Inferior parietal cortex (tissue), 1 donor: Measurements from ENCODE around the gene STARD3.

ENCODE experiments used
- DNase-seq: peaks from one replicate; pipeline ENCODE4 v3.0.0-alpha.2; 2016; ENCODE audit errors: extremely low spot score

Gene STARD3

DNA sequence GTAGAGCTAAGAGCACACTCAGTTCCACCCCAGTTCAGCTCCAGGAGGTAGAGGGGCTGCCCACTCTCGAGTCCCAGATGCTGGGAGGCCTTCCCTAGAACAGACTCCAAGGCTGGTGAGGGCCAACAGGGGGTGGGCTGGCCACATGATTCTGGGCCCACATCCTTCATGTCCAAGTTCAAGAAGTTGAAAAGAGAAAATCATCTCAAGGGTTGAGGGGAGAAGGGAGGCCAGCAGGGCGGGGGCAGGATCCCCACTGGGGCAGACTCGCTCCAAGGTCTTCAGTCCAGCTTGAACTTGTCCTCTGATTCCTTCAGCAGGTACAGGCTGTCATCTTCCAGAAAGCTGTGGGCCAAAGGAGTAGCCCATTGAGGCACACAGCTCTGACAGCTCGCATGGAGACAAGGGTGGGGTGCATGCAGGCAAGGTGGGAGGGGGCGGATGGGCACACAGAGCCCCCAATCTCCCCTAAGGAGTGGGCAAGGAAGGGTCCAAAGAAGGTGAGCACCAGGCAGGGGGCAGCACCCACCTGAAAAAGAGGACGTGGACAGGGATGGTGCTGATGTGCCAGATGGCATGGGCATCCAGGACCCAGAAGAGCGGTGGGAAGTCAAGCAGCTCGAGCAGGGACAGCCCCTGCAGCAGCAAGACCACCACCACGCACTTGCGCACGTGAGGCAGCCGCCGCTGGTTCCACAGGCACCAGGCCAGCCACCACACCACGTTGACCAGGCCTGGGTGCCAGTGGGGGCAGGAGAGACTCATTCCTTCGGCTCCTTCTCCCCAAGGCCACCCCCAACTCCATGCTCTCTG lies 35.8 kb downstream of the STARD3 start:
- DNase-seq: no peak

DNA sequence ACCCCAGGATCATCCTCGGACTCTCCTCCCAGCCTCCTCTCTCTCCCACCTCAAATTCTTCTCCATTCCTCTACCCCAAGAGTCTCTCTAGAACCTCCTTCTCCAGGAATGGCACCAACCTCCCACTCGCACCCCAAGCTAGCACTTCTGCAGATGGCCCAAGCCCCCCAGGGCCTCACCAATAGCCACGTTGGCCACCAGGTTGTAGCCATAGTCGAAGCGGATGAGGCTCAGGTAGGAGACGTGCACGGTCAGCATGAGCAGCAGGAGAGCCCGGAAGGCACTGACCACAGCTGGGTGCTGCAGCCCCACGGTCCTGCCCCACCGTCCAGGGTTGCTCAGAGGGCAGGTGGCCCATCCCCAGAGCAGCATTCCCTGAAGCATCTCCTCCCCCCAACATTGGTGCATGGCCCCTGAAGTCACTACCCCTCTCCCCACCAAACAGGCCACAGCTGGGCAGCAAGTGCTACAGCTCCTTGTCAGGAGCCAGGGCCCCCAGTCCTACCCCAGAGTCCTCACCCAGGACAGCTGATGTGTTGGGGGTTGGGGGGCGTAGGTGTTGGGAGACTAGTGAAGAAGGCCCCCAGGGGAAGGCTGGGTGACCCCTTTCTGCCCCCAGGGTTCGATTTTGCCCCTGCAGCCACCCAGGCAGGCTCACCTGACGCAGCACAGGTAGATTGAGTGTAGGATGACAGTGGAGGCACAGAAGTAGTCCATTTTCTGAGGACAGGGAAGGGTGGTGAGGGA lies 36.6 kb downstream of the STARD3 start:
- no peak for DNase-seq

DNA sequence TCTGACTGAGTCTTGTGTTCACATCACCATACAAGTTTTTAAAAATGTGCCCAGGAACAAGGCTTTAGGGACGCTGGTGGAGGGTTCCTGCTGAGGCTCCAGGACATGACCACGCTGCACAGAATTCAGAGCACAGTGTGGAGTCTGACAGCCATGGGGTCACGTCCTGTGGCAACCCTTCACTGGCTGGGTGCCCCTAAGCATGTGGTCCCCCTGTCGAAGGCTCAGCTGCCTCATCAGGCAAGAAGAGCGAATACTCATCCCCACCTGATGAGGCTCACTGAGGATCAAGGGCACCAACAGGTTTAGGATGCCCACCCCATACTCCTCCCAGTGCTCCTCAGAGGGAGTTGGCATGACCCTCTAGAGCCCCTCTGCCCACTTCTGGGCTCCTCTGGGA lies 37.2 kb downstream of the STARD3 start:
- DNase-seq: no peak

DNA sequence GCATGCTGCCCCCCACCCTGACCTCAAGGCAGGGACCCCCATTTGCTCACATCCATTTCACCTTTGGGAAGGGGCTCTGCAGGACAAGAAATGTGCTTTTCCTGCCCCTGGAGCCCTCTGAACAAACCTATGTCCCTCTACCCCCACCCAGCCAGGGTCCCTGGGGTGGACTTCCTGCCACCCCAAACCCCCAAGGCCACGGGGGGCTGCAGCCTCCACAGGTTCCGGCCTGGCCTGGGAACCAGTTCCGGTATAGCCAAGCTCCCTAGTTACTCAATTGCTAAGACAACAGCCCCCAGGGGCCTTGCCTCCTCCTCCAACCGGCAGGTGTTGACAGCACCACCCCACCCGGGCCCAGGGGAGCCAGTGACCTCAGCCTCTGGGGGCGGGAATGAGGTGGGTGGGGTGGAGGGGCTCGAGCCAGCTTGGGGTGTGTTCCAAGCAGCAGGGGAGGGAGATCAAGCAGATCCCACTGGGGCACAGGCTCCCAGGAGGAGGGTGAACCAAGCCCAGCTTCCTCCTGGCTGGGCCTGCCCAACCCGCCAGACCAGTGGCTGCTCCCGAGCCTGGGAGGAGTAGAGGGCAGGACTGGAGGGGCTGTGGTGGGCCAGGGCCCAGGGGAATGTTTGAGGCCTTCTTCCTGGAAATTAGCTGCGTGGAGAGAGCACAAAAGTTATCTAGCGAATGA lies 37.9 kb downstream of the STARD3 start:
- no peak for DNase-seq

DNA sequence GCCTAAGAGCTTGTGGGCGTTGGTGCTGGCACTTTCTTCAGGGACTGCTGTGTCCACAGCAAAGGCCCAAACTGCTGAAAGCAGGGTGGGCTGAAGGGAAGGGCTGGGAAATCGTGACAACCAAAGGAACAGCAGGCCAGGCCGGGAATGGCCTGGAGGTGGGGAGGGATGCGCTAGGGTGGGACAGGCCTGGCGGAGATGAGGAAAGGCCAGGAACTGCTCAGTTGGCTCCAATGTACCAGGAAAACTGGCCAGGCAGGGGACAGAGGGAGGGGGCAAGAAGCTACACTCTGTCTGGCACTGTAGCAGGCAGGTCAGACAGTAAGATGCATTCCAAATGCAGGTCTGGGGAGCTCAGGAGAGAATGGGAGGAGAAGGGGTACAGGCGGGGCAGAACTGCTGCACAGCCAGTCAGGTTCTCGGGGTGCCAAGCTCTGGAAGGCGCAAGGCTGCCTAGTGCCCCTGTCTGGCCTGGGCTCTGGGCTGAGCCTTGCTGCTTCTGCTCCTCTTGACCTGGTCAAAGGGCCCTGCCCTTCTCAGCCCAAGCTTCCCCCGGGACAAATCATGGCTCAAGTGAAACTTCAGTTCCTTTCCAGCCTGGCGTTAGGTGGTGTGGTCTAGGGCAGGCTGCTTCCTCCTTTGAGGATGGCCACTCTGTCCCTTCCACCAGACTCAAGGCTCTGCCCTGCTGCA lies 38.6 kb downstream of the STARD3 start:
- DNase-seq: no peak

DNA sequence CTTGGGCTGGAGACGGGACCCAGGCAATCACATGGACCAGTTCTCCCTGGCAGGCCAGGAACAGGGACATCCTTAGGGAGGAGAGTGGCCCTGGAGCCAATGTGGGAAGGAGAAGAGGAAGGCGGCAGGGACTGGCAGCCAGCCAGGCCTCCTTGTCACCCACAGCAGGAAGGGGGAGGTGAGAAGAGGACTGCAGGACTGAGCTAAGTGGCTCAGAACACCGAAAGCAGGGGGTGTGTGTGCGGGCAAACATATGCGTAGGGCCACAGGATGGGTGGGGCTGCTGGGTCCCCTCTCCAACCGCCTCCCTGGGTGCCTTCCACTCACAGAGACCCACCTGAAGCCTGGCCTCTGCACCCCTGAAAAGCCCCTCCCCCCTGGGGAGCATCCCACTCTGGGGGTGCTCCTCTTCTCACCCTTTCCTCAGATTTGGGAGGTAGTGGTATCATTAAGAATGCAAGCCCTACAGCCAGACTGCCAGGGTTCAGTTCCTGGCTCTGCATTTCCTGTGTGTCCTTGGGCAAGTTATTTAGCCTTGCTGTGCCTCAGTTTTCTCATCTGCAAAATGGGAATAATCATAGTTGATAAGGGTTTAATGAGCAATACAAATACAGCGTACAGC lies 39.4 kb downstream of the STARD3 start:
- DNase-seq: peak; percentile 60

DNA sequence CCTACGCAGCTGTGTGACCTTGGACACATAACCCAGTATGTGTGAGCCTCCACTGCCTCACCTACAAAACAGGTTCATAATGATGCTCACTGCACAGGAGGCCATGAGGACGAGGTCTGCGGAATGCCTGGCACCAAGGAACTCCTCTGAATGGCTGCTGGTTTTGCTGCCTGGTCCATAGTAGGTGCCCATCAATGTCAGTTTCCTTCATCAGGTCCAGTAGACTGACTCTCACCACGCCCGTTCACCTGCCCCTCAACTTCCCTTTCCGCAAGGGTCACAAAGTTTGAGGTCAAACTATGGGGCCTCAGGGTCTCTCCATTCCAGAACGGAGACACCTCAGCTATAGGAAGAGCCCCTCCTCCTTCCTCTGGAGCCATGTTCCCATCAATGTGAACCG lies 40.1 kb downstream of the STARD3 start:
- no peak for DNase-seq

DNA sequence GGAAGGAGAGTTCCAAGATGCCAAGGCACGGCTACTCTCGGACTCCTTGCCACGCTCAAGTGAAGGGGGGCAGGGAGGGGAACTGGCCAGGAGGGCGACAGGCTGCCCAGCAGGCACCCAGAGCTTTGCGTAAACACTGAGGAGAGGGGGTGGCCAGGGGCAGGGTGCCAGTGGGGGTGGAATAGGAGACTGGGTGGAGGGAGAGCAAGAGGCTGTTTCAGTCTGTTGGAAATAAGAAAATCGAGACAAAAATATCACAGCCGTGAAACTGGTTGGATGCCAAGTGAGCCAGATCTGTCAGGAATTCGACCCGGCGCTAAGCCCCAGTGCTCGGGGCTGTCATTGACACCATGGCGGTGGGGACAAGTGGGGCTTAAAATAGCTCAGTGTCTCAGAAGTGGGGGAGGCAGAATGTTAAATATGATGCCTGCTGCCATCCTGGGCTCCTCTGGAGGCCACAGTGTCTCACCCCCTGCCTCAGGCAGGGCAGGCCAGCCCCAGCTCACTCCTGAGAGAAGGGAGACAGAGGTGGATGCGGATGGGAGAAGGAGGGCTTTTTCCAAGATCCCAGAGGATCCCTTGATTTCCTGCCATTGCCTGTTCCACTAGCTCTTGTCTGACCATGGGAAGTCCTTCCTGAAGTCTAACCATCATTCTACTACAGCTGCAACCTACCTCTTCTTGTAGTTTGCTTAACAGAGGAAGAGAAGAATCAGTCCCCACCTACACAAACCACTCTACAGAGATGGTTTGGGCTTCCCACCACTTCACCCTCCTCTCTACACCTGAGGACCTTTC lies 40.8 kb downstream of the STARD3 start:
- no peak for DNase-seq

DNA sequence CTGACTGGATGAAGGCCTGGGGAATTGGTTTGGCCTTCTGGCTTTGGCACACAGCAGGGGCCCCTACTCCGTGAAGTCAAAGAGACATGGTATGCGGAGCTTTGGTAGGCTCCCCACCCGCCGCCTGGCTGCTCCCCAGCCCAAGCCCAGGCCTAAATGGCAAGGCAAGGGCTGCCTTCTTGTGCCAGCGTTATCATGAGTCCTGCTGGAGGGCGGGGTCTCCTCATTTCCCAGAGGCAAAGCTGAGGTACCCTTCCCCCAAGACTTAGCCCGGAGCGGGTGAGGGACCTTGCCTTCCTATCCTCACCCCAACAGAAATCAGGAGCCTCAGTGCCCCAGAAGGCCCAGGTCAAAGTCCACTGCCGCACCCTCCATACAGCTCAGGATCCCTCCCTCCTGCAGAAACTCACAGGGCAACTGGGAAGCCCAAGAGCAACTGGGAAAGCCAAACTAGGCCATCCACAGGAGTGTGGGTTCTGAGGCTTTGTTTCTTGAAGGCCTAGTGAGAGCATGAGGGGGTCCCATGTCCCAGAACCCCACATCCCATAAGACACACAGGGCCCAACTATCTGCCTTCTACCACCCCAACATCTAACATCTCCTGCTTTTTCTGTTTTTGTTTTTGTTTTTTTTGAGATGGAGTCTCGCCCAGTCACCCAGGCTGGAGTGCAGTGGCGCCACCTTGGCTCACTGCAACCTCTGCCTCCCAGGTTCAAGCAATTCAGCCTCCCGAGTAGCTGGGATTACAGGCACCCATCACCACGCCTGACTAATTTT lies 41.6 kb downstream of the STARD3 start:
- no peak for DNase-seq

DNA sequence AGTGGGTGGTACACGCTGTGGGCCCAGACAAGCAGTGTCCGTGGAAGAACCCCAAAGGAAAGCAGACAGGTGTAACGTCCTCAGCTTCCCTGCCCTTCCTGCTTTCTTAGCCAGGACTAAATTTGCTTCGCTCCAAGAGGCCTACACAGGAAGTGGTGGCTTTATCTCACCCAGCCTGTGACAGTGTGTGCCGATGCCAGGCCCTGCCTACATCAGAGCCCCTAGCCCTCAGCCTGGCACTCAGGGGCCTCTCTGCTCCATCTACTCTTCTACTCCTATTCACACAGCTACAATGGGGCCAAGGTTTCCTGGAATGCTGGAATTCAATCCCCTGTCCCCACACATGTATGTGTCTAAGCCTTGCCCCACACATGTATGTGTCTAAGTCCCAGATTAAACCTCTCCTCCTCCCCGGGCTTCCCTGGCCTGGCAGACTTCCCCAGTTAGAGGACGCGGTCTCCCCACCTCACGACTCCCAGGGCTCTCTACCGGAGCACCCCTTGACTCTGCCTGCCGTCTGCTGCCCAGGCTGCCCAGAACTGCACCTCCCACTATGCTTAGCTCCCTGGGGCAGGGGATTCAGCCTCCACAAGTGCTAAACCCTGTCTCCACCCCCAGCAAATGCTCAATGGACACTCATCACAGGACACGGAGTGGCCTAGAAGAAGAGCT lies 42.7 kb downstream of the STARD3 start:
- no peak for DNase-seq

DNA sequence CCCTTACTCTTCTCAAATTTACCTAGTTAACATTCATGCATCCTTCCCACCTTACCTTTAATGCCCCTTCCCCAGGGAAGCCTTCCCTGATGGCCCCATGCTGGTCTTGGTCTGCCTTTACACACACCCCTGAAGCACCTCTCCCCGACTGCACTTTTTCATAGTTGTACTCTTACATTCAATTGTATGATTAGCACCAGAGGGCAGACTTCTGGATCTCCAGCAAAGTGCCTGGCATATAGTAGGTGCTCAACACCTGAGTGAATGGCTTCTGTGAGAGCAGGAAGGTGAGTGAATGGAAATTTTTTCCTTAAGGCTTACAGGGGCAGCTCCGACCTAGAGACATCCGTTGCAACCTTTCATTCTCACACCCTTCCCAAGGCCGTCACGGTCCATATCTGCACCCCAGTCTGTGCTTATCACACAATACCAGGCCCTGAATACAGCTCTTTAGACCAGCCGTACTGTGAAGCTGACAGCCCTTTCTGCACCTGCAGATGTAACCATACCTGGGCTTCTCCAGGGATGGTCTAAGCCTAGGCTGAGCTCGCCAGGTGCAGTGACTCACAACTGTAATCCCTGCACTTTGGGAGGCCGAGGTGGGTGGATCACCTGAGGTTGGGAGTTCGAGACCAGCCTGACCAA lies 46.5 kb downstream of the STARD3 start:
- DNase-seq: no peak

DNA sequence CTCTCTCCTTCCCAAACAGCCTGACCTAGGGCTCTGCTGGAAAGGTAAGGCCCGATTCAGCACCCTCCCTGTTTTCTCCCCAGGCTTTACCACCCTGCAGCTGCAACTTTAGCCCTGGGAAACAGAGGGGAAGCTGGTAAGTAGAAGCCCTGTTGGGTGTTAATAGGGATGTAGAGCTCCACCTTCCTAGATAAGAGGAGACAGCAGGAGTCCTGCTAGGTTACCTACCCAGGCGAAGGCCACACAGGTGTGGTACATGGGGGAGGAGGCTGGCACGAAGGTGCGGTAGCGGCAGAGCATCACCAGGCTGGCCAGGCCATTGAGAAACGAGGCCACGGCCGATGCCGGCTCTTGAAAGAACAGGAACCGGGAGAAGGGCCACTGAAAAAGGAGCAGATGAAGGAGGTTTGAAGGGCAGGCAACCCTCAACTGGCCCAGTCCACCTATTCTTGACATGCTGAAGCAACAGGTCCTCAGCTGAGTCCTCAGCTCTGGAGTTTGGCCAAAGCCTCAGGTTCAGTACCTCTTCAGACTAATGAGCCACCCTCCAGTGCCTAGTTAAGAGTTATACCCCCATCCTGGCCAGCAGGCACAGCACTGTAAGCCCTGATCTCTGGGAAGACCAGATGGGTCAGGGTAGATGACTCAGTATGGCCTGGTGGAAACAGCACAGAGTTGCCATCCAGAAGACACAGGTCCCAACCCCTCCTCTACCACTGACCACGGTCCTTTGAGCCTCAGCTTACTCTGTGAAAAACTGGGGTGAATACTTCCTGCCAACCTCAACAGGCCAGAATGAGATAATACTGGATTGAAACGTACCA lies 47.6 kb downstream of the STARD3 start:
- DNase-seq: no peak

DNA sequence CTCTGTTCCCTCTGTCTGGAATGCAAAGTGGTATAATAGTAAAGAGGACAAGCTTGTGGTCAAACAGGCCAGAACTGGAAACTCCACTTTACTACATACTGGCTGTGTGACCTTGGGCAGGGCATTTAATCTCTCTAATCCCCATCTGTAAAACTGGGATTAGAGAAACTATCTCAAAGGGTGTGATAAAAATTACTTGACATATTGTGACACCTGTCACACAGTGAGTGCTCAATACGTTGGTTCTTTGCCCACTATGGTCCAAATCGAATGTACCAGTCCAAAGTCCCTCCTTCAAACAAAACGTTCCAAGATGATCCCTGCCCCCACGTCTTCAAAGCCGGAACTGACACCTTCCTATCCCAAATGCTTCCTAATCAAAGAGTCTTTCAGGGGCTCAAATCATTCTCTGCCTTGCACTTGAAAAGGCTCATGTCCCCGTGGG lies 50.2 kb downstream of the STARD3 start:
- no peak for DNase-seq

DNA sequence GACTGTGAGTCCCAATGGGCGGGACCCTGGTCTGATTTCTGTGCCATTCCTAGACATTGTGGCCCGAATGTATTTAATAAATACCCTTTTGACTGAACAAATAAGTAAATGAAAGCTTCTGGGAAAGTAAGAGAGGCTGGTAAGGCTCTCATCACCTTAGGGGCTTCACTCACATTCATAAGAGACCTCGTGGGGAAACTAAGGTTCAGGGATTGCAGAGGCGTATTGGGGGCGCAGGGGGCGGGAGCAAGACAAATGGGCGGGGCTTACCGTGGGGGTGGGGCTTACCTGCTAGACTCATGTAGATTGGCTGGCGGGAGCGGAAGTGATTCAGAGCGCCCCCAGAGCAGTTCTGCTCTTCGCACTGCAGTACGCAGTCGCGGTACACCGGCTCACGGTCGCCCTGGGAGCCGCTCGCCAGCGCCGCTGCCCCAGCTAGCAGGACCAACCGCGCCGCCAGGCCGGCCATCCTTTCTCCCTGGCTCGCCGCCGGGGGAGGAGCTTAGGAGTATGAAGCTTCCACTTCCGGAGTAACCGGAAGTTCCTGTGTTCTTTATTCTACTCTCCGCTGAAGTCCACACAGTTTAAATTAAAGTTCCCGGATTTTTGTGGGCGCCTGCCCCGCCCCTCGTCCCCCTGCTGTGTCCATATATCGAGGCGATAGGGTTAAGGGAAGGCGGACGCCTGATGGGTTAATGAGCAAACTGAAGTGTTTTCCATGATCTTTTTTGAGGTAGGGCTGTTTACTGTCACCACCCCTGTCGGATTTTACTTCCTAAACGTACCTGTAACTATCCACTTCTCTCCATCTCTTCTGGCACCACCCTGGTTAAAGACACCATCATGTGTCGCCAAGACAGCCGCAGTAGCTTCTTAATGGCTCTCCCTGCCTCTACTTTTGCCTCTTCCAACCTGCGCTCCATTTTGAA lies 50.9 kb downstream of the STARD3 start, which contains the start of gene PGAP3:
PGAP3 (minus strand) TSS at position 512 of the 929 bp plus-strand sequence; CDS start at position 469, 43 bp downstream.
- peak; percentile 96 for DNase-seq

DNA sequence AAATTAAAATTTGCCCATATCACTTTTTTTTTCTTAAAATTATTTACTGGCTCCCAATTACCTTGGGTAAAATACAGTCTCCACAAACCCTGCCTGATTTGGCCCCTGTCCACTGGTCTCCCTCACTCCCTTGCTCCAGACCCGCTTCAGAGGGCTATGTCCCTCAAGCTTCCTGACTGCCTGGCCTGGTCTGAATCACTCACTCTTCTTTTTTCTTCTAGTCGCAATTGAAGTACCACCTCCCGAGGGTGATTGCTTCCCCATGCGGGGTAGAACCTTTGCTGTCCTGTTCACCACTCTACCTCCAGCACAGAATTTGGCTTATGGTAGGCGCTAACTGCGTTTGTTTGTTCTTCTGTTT lies 51.5 kb downstream of the STARD3 start:
- no peak for DNase-seq

DNA sequence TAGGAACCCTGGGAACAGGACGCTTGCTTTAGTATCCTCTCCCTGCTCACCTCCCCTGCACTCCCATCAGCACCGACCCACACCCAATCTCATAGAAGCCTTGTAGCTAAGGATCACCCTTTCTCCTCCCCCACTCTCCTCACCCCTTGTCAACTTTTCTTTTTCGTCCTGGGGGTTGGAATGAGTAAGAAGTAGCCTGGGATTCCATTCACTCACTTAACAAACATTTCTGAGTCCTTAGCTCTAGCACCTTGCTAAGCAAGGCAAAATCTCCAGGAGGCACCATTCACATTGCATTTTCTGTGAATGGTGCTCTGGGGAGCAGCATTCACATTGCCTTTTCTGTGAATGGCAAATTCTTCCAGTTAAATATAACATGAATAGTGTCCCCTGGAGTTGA lies 52.0 kb downstream of the STARD3 start:
- no peak for DNase-seq

DNA sequence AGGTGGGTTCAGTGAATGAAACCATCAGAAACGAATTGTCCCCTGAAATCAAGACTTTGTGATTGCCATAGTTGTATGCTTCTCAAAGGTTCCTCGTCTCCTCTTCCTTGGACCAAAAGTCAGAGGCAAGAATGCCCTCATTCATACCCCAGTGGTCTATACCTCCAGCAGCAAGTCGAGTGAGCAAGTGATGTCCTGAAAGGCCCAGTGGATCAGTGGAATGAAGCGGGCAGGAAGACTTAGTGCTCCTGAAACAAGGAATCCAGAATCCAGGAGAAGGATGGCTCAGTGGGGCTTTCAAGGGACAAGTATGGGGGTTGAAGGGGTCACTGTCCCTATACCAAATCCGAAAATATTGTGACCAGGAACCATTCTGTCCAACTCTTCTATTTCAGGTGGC lies 57.6 kb downstream of the STARD3 start:
- DNase-seq: no peak
